WTC11 (cell line): ENCODE data around the gene CD40. TPM values are rescaled to one million over a fixed set of nuclear protein-coding genes. Genes with fewer than 3 reads are reported as not detected.

Experiments
- ATAC-seq: fragments of 200-7000 bp; cut with Tn5 transposase; 2 replicates; pipeline ENCODE4 v1.10.0; 2021; ENCODE audit warnings: mild to moderate bottlenecking, moderate library complexity
- CTCF ChIA-PET: fragments of 300-600 bp; sonication (Branson Sonifier 250); formaldehyde crosslinking; loops from one replicate; lab custom pipeline; 2021; ENCODE audit warnings: antibody characterized with exemption; lab: Charles Lee
- POLR2A ChIA-PET: fragments of 350-600 bp; sonication (Branson Sonifier 250); formaldehyde crosslinking; loops from one replicate; lab custom pipeline; 2021; ENCODE audit warnings: antibody characterized with exemption; lab: Charles Lee
- DNase-seq: peaks from one replicate; pipeline ENCODE4 v3.0.0; 2021; ENCODE audit warnings: low spot score
- H3K27ac Mint-ChIP-seq: 2 replicates; pipeline ENCODE4 v1.8.0; 2021; ENCODE audit warnings: mixed read lengths
- H3K27me3 Mint-ChIP-seq: 2 replicates; pipeline ENCODE4 v1.8.0; 2021; ENCODE audit warnings: low read depth, mild to moderate bottlenecking, moderate library complexity, mixed read lengths
- H3K36me3 Mint-ChIP-seq: 2 replicates; pipeline ENCODE4 v1.8.0; 2021; ENCODE audit warnings: mixed read lengths
- H3K4me1 Mint-ChIP-seq: 2 replicates; pipeline ENCODE4 v1.8.0; 2022; ENCODE audit warnings: mixed read lengths
- H3K4me3 Mint-ChIP-seq: 2 replicates; pipeline ENCODE4 v1.8.0; 2021; ENCODE audit warnings: mild to moderate bottlenecking, moderate library complexity, mixed read lengths
- H3K9me3 Mint-ChIP-seq: 2 replicates; pipeline ENCODE4 v1.8.0; 2021; ENCODE audit warnings: mixed read lengths
- ATF1 ChIP-seq: sonication (generic); formaldehyde crosslinking; IDR thresholded peaks from 2 replicates; pipeline ENCODE4 v1.8.1; 2023; ENCODE audit warnings: mild to moderate bottlenecking, moderate library complexity, missing genetic modification reagents
- ATF2 ChIP-seq: sonication (generic); formaldehyde crosslinking; IDR thresholded peaks from 2 replicates; pipeline ENCODE4 v1.8.1; 2022; ENCODE audit warnings: low read depth, missing genetic modification reagents, borderline replicate concordance
- CBFB ChIP-seq: sonication (generic); formaldehyde crosslinking; IDR thresholded peaks from 2 replicates; pipeline ENCODE4 v1.8.1; 2022; ENCODE audit warnings: mild to moderate bottlenecking, low read depth, missing genetic modification reagents
- E2F1 ChIP-seq: sonication (generic); formaldehyde crosslinking; IDR thresholded peaks from 2 replicates; pipeline ENCODE4 v1.8.0; 2022; ENCODE audit warnings: mild to moderate bottlenecking, missing genetic modification reagents
- EMX1 ChIP-seq: fragments of 250-450 bp; sonication (Bioruptor Pico); IDR thresholded peaks from 2 replicates; pipeline ENCODE4 v1.8.0; 2021; ENCODE audit warnings: mild to moderate bottlenecking
- ERG ChIP-seq: fragments of 250-450 bp; sonication (Bioruptor Pico); IDR thresholded peaks from 2 replicates; pipeline ENCODE4 v1.8.0; 2021; ENCODE audit warnings: mild to moderate bottlenecking
- FOXK1 ChIP-seq: sonication (generic); formaldehyde crosslinking; IDR thresholded peaks from 2 replicates; pipeline ENCODE4 v1.8.0; 2022; ENCODE audit warnings: mild to moderate bottlenecking, moderate library complexity, missing genetic modification reagents
- HMGXB4 ChIP-seq: sonication (generic); formaldehyde crosslinking; IDR thresholded peaks from 2 replicates; pipeline ENCODE4 v1.8.1; 2023; ENCODE audit warnings: mild to moderate bottlenecking, moderate library complexity, missing genetic modification reagents
- NFYB ChIP-seq: sonication (generic); formaldehyde crosslinking; conservative IDR thresholded peaks from 2 replicates; pipeline ENCODE4 v1.8.0; 2022; ENCODE audit warnings: low read depth, missing genetic modification reagents
- SMAD3 ChIP-seq: sonication (generic); formaldehyde crosslinking; IDR thresholded peaks from 2 replicates; pipeline ENCODE4 v1.8.0; 2022; ENCODE audit warnings: missing genetic modification reagents, mild to moderate bottlenecking, borderline replicate concordance
- SMAD4 ChIP-seq: sonication (generic); formaldehyde crosslinking; IDR thresholded peaks from 2 replicates; pipeline ENCODE4 v1.8.0; 2022; ENCODE audit warnings: mild to moderate bottlenecking, missing genetic modification reagents
- SP1 ChIP-seq: sonication (generic); formaldehyde crosslinking; conservative IDR thresholded peaks from 2 replicates; pipeline ENCODE4 v1.8.1; 2022; ENCODE audit warnings: missing genetic modification reagents
- USF2 ChIP-seq: sonication (generic); formaldehyde crosslinking; IDR thresholded peaks from 2 replicates; pipeline ENCODE4 v1.8.1; 2023; ENCODE audit warnings: mild to moderate bottlenecking, missing genetic modification reagents, moderate library complexity
- ZNF232 ChIP-seq: sonication (generic); formaldehyde crosslinking; IDR thresholded peaks from 2 replicates; pipeline ENCODE4 v1.8.0; 2022; ENCODE audit warnings: mild to moderate bottlenecking, missing genetic modification reagents
- ZNF416 ChIP-seq: fragments of 250-450 bp; sonication (Bioruptor Pico); IDR thresholded peaks from 2 replicates; pipeline ENCODE4 v1.9.0; 2021; ENCODE audit warnings: mild to moderate bottlenecking, inconsistent platforms
- ZNF423 ChIP-seq: fragments of 250-450 bp; sonication (Bioruptor Pico); IDR thresholded peaks from 2 replicates; pipeline ENCODE4 v2.1.2; 2022; ENCODE audit warnings: mild to moderate bottlenecking, moderate library complexity
- ZNF671 ChIP-seq: fragments of 250-450 bp; sonication (Bioruptor Pico); IDR thresholded peaks from 2 replicates; pipeline ENCODE4 v1.8.0; 2021; ENCODE audit warnings: mild to moderate bottlenecking
- ZSCAN18 ChIP-seq: fragments of 250-450 bp; sonication (Bioruptor Pico); IDR thresholded peaks from 2 replicates; pipeline ENCODE4 v2.1.2; 2022; ENCODE audit warnings: mild to moderate bottlenecking, moderate library complexity
- total RNA-seq: library from RNA; stranded (reverse); gene quantifications from 3 replicates; pipeline ENCODE4 v1.2.3, GENCODE V29; 2021

The CD40 gene
- total RNA-seq, 1 experiment from 2014 or later: 14.8 TPM

GRCh38 chr20:46120136-46120535, 2.0 kb downstream of the CD40 start (continued):
- TF ChIP-seq ERG (CRISPR knock-in tag): no peak
- TF ChIP-seq FOXK1: no peak
- no peak for TF ChIP-seq ATF1 (CRISPR knock-in tag)

- H3K4me1 Mint-ChIP-seq: peaks cover 7% of the 10 kb centered on the region
- H3K9me3 Mint-ChIP-seq: no peaks in the 10 kb centered on the region
- H3K27ac Mint-ChIP-seq: no peak overlapping the region
- H3K4me3 Mint-ChIP-seq: no peak overlapping the region
- peaks cover 24% of the 10 kb centered on the region for H3K36me3 Mint-ChIP-seq
- TF ChIP-seq HMGXB4 (CRISPR knock-in tag) (no peak), ZNF671 (no peak)
- TF ChIP-seq, all 79 proteins: peak for 0
- no peak for ATAC-seq
- no peak for DNase-seq
- H3K27me3 Mint-ChIP-seq: peaks cover 19% of the 10 kb centered on the region
- ChIA-PET POLR2A (no interaction called here), CTCF (no interaction called here)
Observed at GRCh38 chr20:46121184-46121930, 3.2 kb downstream of the CD40 start.

- ChIA-PET CTCF (interaction anchor here (1.1 kb wide), 1 partner anchor 242 kb away, joined by 5 read pairs; no protein-coding TSS in a partner anchor), POLR2A (no interaction called here)
- no peak overlapping the region for H3K4me3 Mint-ChIP-seq
- DNase-seq: no peak
- no peak for ATAC-seq
- peaks cover 24% of the 10 kb centered on the region for H3K36me3 Mint-ChIP-seq
- no peaks in the 10 kb centered on the region for H3K9me3 Mint-ChIP-seq
- peaks cover 13% of the 10 kb centered on the region for H3K27me3 Mint-ChIP-seq
- peaks cover 7% of the 10 kb centered on the region for H3K4me1 Mint-ChIP-seq
- TF ChIP-seq E2F1 (no peak), ZNF423 (CRISPR knock-in tag) (no peak), ATF2 (CRISPR knock-in tag) (no peak), ZNF416 (CRISPR knock-in tag) (no peak), SMAD3 (CRISPR knock-in tag) (no peak), NFYB (no peak), USF2 (no peak), EMX1 (no peak), ZSCAN18 (CRISPR knock-in tag) (no peak), CBFB (CRISPR knock-in tag) (no peak), SP1 (CRISPR knock-in tag) (no peak), SMAD4 (CRISPR knock-in tag) (no peak), ZNF232 (CRISPR knock-in tag) (no peak)
- TF ChIP-seq, all 79 proteins: peak for 0
- no peak overlapping the region for H3K27ac Mint-ChIP-seq
Observed at GRCh38 chr20:46122071-46122470, 4.0 kb downstream of the CD40 start.
